Adrenal gland (tissue), 12 donors: Measurements from ENCODE around the gene GLE1. TPM values are rescaled to one million over a fixed set of nuclear protein-coding genes. Genes with fewer than 3 reads are reported as not detected.

Experiments used
- DNase-seq, 7 donors: peaks; one replicate each; pipeline ENCODE4 v3.0.0-alpha.2; 2019 to 2020
- H3K27ac ChIP-seq, 5 donors: fragments of 200-600 bp; sonication (generic) in 4 of 5; 1 replicate in 3 of 5; 2 replicates in 2 of 5; pipeline versions ENCODE4 v1.5.1 to v1.8.0; 2016 to 2020; ENCODE audit warnings: mild to moderate bottlenecking in 1 of 5
- H3K27me3 ChIP-seq: fragments of 200-600 bp; 2 replicates; pipeline ENCODE4 v1.8.0; 2021
- H3K36me3 ChIP-seq, 2 donors: fragments of 200-600 bp; replicated peaks in 1 of 2; 1 replicate in 1 of 2; 2 replicates in 1 of 2; pipeline versions ENCODE4 v1.5.1 to v1.8.0; 2018 to 2022
- H3K4me1 ChIP-seq, 2 donors: fragments of 200-600 bp; replicated peaks in 1 of 2; 1 replicate in 1 of 2; 2 replicates in 1 of 2; pipeline versions ENCODE4 v1.5.1 to v1.8.0; 2018 to 2021
- H3K4me3 ChIP-seq, 4 donors: fragments of 200-600 bp; sonication (generic) in 3 of 4; one replicate each; pipeline ENCODE4 v1.5.1; 2016 to 2018
- H3K9me3 ChIP-seq, 3 donors: fragments of 200-600 bp; sonication (generic) in 1 of 3; replicated peaks in 1 of 3; 1 replicate in 2 of 3; 2 replicates in 1 of 3; pipeline versions ENCODE4 v1.5.1 to v1.8.0; 2016 to 2021
- CTCF ChIP-seq, 6 experiments: fragments of 450-650 bp in 4 of 6; fragments of 200-600 bp in 2 of 6; sonication (generic) in 1 of 6; IDR thresholded peaks; 1 replicate in 5 of 6; 2 replicates in 1 of 6; pipeline versions ENCODE4 v1.5.1 to v1.8.0; 2016 to 2021; ENCODE audit warnings: antibody characterized with exemption in 6 of 6, mild to moderate bottlenecking in 2 of 6, moderate library complexity in 1 of 6
- POLR2A ChIP-seq, 2 donors: fragments of 450-650 bp; IDR thresholded peaks; one replicate each; pipeline ENCODE4 v1.6.1; 2017; ENCODE audit warnings: antibody characterized with exemption in 2 of 2, mild to moderate bottlenecking in 2 of 2, moderate library complexity in 1 of 2
- WGBS, 4 donors: extraction: QIAGEN DNeasy Blood & Tissue Kit in 2 of 4; methylation state at CpG; one replicate each; pipeline versions ENCODE4 v1.1.5 to v1.1.7; 2013 to 2017; 5-methylcytosine and 5-hydroxymethylcytosine counted together
- intact Hi-C, 2 donors: fragments of 100-400 bp; cut with DNase I; formaldehyde crosslinking; loops; one replicate each; pipeline versions ENCODE4 v1.14.1 to v1.15.0; 2022 to 2023
- polyA plus RNA-seq, 3 donors: library from polyadenylated mRNA; stranded (reverse); fragments of 200-250 nt in 2 of 3; fragments of 350-450 nt in 1 of 3; fragmentation: Illumina TruSeq in 1 of 3; extraction: RNeasy Lipid Tissue Mini Kit (QIAGEN cat#74804) in 1 of 3; gene quantifications; one replicate each; pipeline ENCODE4 v1.2.3, GENCODE V29; 2013 to 2014
- total RNA-seq, 9 donors: library from RNA; depleted of rRNA in 4 of 9; stranded (reverse); fragments of >200 nt in 4 of 9; fragments of 120-200 nt in 1 of 9; fragmentation: NEBNext Ultra II Directional in 1 of 9; extraction: Animal tissue kit (Norgen Biotek cat#: 25700) in 1 of 9; gene quantifications; one replicate each; pipeline versions ENCODE4 v1.1.0 to v1.2.4, GENCODE V29; 2013 to 2023
- donor health status: healthy with polysubstance abuse.
- donor health status: Bipolar disorder and iron deficiency.
- donor health status: DM: yes; HTN: yes; CAD: no.
- donor health status: DM: no; HTN: no; CAD: no.
- donor health status: DM: no; HTN: no; CAD: no.
- donor health status: DM: yes; HTN: yes; CAD: no.

The GLE1 gene
- total and polyA plus RNA-seq, 12 donors, result 13.1 to 81.9 (median 28.5) TPM

- Histone ChIP-seq H3K9me3 (no peaks in the 10 kb centered on the region), H3K27ac (no peak overlapping the region), H3K27me3 (no peaks in the 10 kb centered on the region), H3K4me3 (no peak overlapping the region), H3K4me1 (peaks cover 0 to 10% of the 10 kb centered on the region in 2 donors), H3K36me3 (peaks cover 0 to 48% of the 10 kb centered on the region in 2 donors)
- WGBS, 4 donors, result 91 to 95% (median 93%) methylated on average over 6 of the region's 6 CpGs
- DNase-seq, result no peak
- TF ChIP-seq CTCF (IDR thresholded peaks at IDR 0.05), result no peak
- no peak for TF ChIP-seq POLR2A (IDR thresholded peaks at IDR 0.05)
- intact Hi-C loops, result loop anchor here in 1 of 2 donors (10.0 kb wide), 1 partner anchor 63 kb away; no protein-coding TSS in a partner anchor
Measured at GRCh38 chr9:128521956-128522355, 17.4 kb downstream of the GLE1 start.

DNA sequence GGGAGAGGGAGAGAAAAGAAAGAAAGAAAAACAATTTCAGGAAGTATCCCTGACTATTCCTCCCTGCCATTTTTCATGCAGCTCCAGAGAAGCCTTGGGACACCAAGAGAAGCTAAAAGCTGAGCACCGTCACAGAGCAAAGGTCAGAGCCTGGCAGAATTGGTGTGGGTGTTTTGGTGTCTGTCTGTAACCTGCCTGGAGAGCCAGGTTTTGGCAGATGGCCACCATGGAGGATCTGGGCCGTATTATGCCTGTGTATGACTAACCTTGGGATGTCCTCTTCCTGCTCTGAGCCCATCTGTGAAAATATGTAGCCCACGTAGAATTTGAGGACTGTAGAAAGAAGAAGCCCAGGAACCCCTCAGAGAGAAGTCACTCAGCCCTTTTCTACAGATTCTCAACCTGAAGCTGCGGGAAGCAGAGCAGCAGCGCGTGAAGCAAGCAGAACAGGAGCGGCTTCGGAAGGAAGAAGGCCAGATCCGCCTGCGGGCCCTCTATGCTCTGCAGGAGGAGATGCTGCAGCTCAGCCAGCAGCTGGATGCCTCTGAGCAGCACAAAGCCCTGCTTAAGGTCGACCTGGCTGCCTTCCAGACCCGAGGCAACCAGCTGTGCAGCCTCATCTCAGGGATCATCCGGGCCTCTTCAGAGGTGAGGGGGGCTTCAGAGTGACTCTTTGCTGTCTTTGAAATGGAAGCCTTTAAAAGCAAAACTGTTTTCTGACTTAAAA is 18.8 kb downstream of the GLE1 start:
- peak; percentile 18 to 77 (median 42) for DNase-seq
- intact Hi-C loops, result loop anchor here in 1 of 2 donors (10.0 kb wide), 1 partner anchor 61 kb away; no protein-coding TSS in a partner anchor
- TF ChIP-seq CTCF (IDR thresholded peaks at IDR 0.05) (no peak), POLR2A (IDR thresholded peaks at IDR 0.05) (no peak)
- Histone ChIP-seq H3K36me3 (peaks cover 0 to 47% of the 10 kb centered on the region in 2 donors), H3K9me3 (no peaks in the 10 kb centered on the region), H3K4me1 (peaks cover 0 to 10% of the 10 kb centered on the region in 2 donors), H3K27me3 (no peaks in the 10 kb centered on the region), H3K27ac (peak overlapping the region in 1 of 5 donors; percentile 13), H3K4me3 (no peak overlapping the region)
- WGBS, 4 donors, result 45 to 59% (median 50%) methylated on average over 13 of the region's 13 CpGs

DNA sequence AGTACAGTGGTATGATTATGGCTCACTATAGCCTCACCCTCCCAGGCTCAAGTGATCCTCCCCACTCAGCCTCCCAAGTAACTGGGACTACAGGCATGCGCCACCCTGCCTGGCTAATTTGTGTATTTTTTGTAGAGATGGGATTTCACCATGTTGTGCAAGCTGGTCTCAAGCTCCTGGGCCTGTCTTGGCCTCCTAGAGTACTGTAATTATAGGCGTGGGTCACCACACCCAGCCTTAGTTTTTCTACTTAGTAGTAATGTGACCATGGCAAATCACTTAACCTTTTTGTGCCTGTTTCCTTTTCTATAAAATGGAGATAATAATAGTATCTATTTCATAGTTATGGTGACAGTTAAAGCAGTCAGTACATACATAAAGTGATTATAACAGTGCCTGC is 22.2 kb downstream of the GLE1 start:
- TF ChIP-seq POLR2A (IDR thresholded peaks at IDR 0.05) (no peak), CTCF (IDR thresholded peaks at IDR 0.05) (no peak)
- DNase-seq, result no peak
- Histone ChIP-seq H3K9me3 (no peaks in the 10 kb centered on the region), H3K27ac (no peak overlapping the region), H3K4me1 (peaks cover 0 to 10% of the 10 kb centered on the region in 2 donors), H3K27me3 (no peaks in the 10 kb centered on the region), H3K36me3 (peaks cover 0 to 70% of the 10 kb centered on the region in 2 donors), H3K4me3 (no peak overlapping the region)
- intact Hi-C loops, result loop anchor here in 1 of 2 donors (10.0 kb wide), 1 partner anchor 58 kb away; no protein-coding TSS in a partner anchor
- WGBS, 4 donors, result 91 to 100% (median 97%) methylated on average over 2 of the region's 2 CpGs

DNA sequence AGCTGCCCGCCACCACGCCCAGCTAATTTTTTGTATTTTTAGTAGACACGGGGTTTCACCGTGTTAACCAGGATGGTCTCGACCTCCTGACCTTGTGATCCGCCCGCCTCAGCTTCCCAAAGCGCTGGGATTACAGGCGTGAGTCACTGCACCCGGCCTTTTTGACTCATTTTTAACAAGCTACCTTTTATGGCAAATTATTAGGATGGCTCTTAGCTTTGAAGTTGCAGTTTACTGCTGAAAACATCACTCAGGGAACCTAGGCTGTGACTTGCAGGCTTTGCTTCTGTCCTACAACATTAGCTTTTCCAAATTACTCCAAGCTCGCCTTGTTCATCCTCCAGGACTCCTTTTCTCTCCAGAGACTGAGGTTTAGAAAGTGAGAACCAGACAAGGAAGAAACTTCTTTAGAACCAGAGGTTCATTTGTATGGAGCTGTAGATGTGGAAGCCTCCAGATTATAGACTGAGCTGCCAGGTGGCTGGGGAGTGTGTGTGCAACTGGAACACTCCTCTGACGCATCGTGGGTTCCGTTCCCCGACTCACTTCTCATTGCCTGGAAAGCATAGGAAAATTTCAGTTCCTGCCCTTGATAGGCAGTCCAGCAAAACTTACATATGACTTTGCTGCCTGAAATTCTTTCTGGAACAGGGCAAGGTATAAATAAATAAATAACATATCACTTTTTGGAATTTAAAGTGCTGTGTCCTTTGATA is 24.1 kb downstream of the GLE1 start:
- no peak overlapping the region for H3K27ac ChIP-seq
- intact Hi-C loops, result loop anchor here in 1 of 2 donors (10.0 kb wide), 1 partner anchor 56 kb away; no protein-coding TSS in a partner anchor
- no peaks in the 10 kb centered on the region for H3K9me3 ChIP-seq
- H3K27me3 ChIP-seq, result no peaks in the 10 kb centered on the region
- H3K36me3 ChIP-seq, result peaks cover 0 to 80% of the 10 kb centered on the region in 2 donors
- TF ChIP-seq CTCF (IDR thresholded peaks at IDR 0.05) (no peak), POLR2A (IDR thresholded peaks at IDR 0.05) (no peak)
- WGBS, 4 donors, result 87 to 92% (median 89%) methylated on average over 15 of the region's 15 CpGs
- H3K4me1 ChIP-seq, result peaks cover 0 to under 1% of the 10 kb centered on the region in 2 donors
- DNase-seq, result no peak
- H3K4me3 ChIP-seq, result no peak overlapping the region
